ENCODE measurements around the gene SUPT3H.
"Not testable (repeated sequence)": the region's sequence is repeated elsewhere in the genome, so short reads cannot be mapped to it uniquely, and the experiment has no call there.

SUPT3H gene

GRCh38 chr6:45184937-45185336 is 192.8 kb downstream of the SUPT3H start:
- DNase-seq, result no peak

DNA sequence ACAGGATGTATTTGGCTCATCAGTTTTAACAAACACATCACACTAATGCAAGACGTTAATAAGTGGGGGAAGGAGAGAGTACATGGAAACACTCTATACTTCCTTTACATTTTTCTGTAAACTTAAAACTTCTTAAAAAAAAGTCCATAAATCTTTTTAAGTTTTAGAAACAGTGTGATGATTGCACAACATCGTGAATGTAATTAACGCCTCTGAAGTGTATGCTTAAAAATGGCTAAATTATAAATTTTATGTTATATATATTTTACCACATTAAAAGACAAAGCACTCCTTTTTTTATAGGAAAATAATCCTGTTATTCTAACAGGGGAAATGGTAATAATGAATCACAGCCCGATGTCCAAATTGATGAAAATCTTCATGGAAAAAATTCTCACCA is 193.7 kb downstream of the SUPT3H start:
- DNase-seq, result no peak

DNA sequence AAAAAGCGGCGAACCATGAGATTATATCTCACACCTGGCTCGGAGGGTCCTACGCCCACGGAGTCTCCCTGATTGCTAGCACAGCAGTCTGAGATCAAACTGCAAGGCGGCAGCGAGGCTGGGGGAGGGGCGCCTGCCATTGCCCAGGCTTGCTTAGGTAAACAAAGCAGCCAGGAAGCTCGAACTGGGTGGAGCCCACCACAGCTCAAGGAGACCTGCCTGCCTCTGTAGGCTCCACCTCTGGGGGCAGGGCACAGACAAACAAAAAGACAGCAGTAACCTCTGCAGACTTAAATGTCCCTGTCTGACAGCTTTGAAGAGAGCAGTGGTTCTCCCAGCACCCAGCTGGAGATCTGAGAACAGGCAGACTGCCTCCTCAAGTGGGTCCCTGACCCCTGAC is 201.4 kb downstream of the SUPT3H start:
- not testable (repeated sequence) for DNase-seq

DNA sequence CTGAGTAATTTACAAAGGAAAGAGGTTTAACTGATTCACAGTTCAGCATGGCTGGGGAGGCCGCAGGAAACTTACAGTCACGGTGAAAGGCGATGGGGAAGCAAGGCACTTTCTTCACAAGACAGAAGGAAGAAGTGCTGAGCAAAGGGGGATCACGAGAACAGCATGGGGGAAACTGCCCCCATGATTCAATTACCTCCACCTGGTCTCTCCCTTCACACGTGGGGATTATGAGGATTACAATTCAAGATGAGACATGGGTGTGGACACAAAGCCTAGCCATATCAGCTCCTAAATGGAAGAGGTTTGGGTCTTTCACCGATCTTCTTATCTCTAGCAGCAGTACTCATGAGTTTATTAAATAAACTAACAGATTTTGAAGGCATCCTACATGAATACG is 202.5 kb downstream of the SUPT3H start:
- DNase-seq, result no peak

- no peak for DNase-seq
Observed at GRCh38 chr6:45174045-45174444, 203.7 kb downstream of the SUPT3H start.

GRCh38 chr6:45171380-45171779 is 206.4 kb downstream of the SUPT3H start:
- no peak for DNase-seq

DNA sequence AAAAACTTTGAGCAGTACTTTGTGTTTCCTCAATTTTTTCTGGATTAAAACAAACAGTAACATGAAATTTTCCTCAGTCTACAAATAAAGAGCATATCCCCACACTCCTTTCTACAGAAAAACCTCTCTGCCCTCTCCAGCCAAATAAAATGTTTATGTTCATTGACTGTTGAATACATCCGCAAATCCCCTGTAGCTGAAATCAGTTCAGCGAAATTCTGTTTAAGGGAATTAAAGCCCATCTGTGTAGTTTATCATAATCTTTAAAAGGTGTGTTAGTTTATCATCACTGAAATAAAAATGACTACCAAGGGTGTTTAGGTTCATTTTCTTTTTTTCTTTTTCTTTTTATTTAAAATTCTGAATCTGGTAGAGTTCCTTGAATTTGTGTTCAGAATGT is 207.4 kb downstream of the SUPT3H start:
- DNase-seq, result no peak

DNA sequence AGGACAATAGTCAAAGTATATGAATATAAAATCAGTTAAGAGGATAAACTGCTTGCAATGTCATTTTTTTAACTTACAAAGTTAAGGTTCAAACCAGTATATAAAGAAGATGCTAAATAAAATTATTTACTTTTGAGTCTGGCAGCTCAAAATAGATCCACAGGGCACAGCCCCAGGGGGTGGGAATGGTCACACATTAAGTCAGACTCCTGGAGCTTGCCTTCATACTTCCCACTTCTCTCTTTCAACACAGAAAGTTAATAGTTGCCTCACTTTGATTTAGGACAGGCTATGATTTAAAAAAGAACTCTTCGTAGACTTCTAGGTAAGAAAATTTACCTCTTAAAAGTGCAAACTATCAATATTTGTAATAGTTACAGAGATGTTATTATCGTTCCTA is 207.9 kb downstream of the SUPT3H start:
- DNase-seq, result no peak

GRCh38 chr6:45163952-45164766 is 213.6 kb downstream of the SUPT3H start:
- no peak for DNase-seq

DNA sequence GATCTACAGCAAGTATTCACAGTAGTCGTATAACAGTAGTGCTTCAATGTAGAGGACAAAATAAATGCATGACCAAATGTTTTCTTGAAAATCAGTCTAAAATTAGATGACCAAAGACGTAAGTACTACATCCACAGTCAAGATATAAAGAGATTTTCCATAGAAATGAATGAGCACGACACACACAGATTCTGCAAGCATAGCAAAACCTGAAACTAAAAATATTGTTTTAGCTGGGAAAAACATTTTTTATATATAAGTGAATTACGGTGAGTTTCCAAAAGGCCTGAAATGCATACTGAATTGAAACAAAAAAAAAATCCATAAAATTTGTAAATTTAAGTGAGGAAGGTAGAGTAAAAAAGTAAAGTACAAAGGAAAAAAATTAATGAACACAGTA is 217.4 kb downstream of the SUPT3H start:
- DNase-seq, result no peak

- no peak for DNase-seq
Observed at GRCh38 chr6:45156075-45156474, 221.7 kb downstream of the SUPT3H start.

- DNase-seq, result no peak
Observed at GRCh38 chr6:45155341-45155894, 222.3 kb downstream of the SUPT3H start.

GRCh38 chr6:45154679-45155078 is 223.1 kb downstream of the SUPT3H start:
- DNase-seq, result no peak

DNA sequence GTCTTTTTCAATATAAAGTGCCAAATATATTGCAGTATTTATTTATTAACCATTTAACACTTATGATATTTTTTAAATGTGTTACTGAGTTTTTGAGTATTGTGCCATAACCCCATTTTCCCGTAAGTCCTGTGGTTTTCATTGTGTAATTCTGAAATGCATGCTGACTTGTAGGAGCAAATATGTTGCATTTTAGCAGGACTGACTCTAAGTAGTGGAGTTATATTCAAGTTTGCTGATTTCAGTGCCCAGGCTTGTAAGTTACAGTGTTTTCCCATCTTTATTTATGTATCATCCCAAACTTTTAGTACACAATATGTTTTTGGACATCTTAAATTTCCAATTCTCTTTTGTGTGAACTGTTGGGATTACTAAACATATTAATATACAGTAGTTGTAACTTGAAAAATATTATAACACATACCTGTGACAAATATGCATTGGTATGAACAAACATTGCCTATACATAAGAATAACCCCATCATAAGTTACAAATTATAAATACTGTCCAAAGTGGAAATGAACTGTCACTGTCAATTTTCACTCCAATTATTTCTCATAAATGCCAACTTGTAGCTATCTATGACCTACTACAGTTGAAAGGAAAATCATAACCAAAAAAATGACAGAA is 228.9 kb downstream of the SUPT3H start:
- DNase-seq, result no peak

GRCh38 chr6:45148278-45148677 is 229.5 kb downstream of the SUPT3H start:
- DNase-seq, result no peak

DNA sequence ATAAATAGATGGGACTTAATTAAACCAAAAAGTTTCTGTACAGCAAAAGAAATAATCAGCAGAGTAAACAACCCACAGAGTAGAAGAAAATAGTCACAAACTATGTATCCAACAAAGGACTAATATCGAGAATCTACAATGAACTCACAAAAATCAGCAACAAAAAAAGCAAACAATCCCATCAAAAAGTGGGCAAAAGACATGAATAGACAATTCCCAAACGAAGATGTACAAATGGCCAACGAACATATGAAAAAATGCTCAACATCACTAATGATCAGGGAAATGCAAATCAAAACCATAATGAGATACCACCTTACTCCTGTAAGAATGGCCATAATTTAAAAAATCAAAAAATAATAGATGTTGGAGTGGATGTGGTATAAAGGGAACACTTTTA is 232.1 kb downstream of the SUPT3H start:
- not testable (repeated sequence) for DNase-seq

DNA sequence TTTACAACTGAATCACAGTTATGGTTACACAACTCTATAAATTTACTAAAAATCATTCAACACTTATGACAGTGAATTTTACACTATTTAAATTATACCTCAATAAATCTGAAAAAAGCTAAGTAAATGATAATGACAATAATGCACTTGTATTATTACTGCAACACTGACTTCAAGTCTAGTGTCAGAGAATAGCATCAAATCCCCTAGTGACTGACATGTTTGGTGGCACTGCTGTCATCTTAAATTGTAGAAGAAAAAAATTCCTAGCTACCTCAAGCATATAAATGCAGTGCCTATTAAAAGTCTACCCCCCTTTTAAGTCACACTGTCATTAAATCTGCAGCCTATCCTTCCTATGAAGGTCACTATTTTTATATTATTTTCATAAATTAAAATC is 239.0 kb downstream of the SUPT3H start:
- DNase-seq, result no peak

- no peak for DNase-seq
Observed at GRCh38 chr6:45136495-45136894, 241.2 kb downstream of the SUPT3H start.

- no peak for DNase-seq
Observed at GRCh38 chr6:45132658-45133294, 245.0 kb downstream of the SUPT3H start.

DNA sequence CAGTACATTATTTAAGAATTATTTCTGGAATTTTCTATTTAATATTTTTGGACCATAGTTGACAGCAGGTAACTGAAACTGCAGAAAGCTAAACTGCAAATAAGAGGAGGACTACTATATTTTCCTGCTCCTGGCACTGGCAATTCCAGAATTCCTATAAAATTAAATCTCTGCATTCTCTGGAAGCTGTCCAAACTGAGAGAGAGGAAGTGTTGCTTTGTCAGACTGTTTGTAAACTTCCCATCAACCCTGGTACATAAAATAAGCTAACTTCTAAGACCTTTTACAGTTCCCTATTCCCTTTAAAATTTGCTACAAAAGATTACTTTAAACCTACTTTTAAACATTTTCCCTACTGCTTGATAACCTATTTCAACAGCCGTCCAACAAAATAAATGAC is 245.7 kb downstream of the SUPT3H start:
- DNase-seq, result no peak

GRCh38 chr6:45129051-45129450 is 248.7 kb downstream of the SUPT3H start:
- DNase-seq, result no peak

DNA sequence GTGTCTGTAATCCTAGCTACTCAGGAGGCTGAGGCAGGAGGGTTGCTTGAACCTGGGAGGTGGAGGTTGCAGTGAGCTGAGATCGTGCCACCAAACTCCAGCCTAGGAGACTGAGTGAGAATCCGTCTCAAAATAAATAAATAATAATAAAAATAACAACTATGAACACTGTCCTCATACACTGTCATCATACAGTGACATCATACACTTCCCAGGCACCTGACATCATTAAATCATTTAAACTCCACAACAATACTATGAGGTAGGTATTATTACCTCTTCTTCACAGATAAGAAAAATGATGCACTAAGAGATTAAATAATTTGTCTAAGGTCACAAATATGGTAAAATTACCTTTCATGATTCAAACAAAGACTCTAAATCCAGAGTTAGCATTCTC is 250.5 kb downstream of the SUPT3H start:
- no peak for DNase-seq

Data from anterior cingulate cortex (tissue), 58 donors.